SK-N-SH (cell line): Measurements from ENCODE around the gene LINGO4.

Source experiments
- FOXM1 ChIP-seq: IDR thresholded peaks from 2 replicates; pipeline ENCODE4 v1.4.0; 2012; ENCODE audit warnings: low read depth, mild to moderate bottlenecking
- IRF3 ChIP-seq: fragments of 150-350 bp; IDR thresholded peaks from 2 replicates; pipeline ENCODE4 v1.6.1; 2016; ENCODE audit warnings: mild to moderate bottlenecking, low read depth, low read length
- MXI1 ChIP-seq: IDR thresholded peaks from 2 replicates; pipeline ENCODE4 v1.6.1; 2012; ENCODE audit warnings: mild to moderate bottlenecking, low read depth, low read length, improper control_type of control experiment
- SMC3 ChIP-seq: IDR thresholded peaks from 2 replicates; pipeline ENCODE4 v1.6.1; 2012; ENCODE audit warnings: low read depth, low read length, improper control_type of control experiment

GRCh38 chr1:151773702-151774101, 31.5 kb downstream of the LINGO4 start:
- TF ChIP-seq SMC3: no peak
- TF ChIP-seq MXI1: no peak
- no peak for TF ChIP-seq IRF3
- TF ChIP-seq FOXM1: no peak
